Neuronal stem cell (in vitro differentiated cells): Measurements from ENCODE around the gene HYAL1.

Experiments
- DNase-seq: peaks from one replicate; pipeline ENCODE4 v3.0.0-alpha.2; 2013; ENCODE audit warnings: low spot score
- H2AFZ ChIP-seq: one replicate; pipeline ENCODE4 v1.6.1; 2013; ENCODE audit warnings: mild to moderate bottlenecking, low read length, inconsistent platforms
- H2AK5ac ChIP-seq: 2 replicates; pipeline ENCODE4 v1.6.1; 2013; ENCODE audit warnings: low read depth, mild to moderate bottlenecking, inconsistent platforms, low read length, moderate library complexity, mixed read lengths
- H2BK120ac ChIP-seq: 2 replicates; pipeline ENCODE4 v1.6.1; 2013; ENCODE audit warnings: low read depth, mild to moderate bottlenecking, inconsistent platforms, low read length, moderate library complexity, mixed read lengths
- H2BK12ac ChIP-seq: one replicate; pipeline ENCODE4 v1.6.1; 2013; ENCODE audit warnings: low read length, inconsistent platforms
- H2BK15ac ChIP-seq: 2 replicates; pipeline ENCODE4 v1.6.1; 2013; ENCODE audit warnings: mild to moderate bottlenecking, low read length, inconsistent platforms, mixed read lengths
- H2BK5ac ChIP-seq: one replicate; pipeline ENCODE4 v1.6.1; 2013; ENCODE audit warnings: inconsistent platforms, mild to moderate bottlenecking, low read length, moderate library complexity
- H3K14ac ChIP-seq: one replicate; pipeline ENCODE4 v1.6.1; 2013; ENCODE audit warnings: low read length, inconsistent platforms
- H3K18ac ChIP-seq: 2 replicates; pipeline ENCODE4 v1.6.1; 2013; ENCODE audit warnings: low read length, inconsistent platforms
- H3K23ac ChIP-seq: 2 replicates; pipeline ENCODE4 v1.6.1; 2013; ENCODE audit warnings: low read depth, mild to moderate bottlenecking, mixed read lengths, low read length, inconsistent platforms; ENCODE audit not compliant: poor library complexity
- H3K27ac ChIP-seq: replicated peaks from 3 replicates; pipeline ENCODE4 v1.5.1; 2013; ENCODE audit warnings: low read length, inconsistent platforms
- H3K27me3 ChIP-seq, 3 experiments: 2 replicates each; pipeline ENCODE4 v1.6.1; 2013; ENCODE audit warnings: low read length in 3 of 3, mild to moderate bottlenecking in 2 of 3, inconsistent platforms in 1 of 3, low read depth in 1 of 3, mixed read lengths in 1 of 3, moderate library complexity in 1 of 3; ENCODE audit not compliant: control insufficient read depth in 3 of 3, insufficient read depth in 3 of 3
- H3K36me3 ChIP-seq, 2 donors: replicated peaks in 1 of 2; 2 replicates each; pipeline ENCODE4 v1.6.1; 2013; ENCODE audit warnings: low read length in 2 of 2; ENCODE audit not compliant: control insufficient read depth in 2 of 2, insufficient read depth in 2 of 2
- H3K4ac ChIP-seq: 2 replicates; pipeline ENCODE4 v1.6.1; 2013; ENCODE audit warnings: inconsistent platforms, mild to moderate bottlenecking, low read length, moderate library complexity
- H3K4me1 ChIP-seq, 2 donors: 1 replicate in 1 of 2; 2 replicates in 1 of 2; pipeline ENCODE4 v1.6.1; 2013; ENCODE audit warnings: low read length in 2 of 2, low read depth in 1 of 2; ENCODE audit not compliant: control insufficient read depth in 2 of 2, insufficient read depth in 1 of 2
- H3K4me2 ChIP-seq: one replicate; pipeline ENCODE4 v1.6.1; 2013; ENCODE audit warnings: mild to moderate bottlenecking, low read length, inconsistent platforms; ENCODE audit not compliant: insufficient read depth, poor library complexity, severe bottlenecking
- H3K4me3 ChIP-seq, 2 donors: 2 replicates each; pipeline ENCODE4 v1.5.1; 2013; ENCODE audit warnings: low read length in 2 of 2, mild to moderate bottlenecking in 2 of 2, inconsistent platforms in 1 of 2, moderate library complexity in 1 of 2
- H3K79me1 ChIP-seq: one replicate; pipeline ENCODE4 v1.6.1; 2013; ENCODE audit warnings: low read depth, mild to moderate bottlenecking, inconsistent platforms, low read length, moderate library complexity
- H3K9ac ChIP-seq: one replicate; pipeline ENCODE4 v1.6.1; 2013; ENCODE audit warnings: mild to moderate bottlenecking, low read depth, low read length, inconsistent platforms; ENCODE audit not compliant: poor library complexity
- H3K9me3 ChIP-seq, 2 donors: replicated peaks in 1 of 2; 2 replicates each; pipeline versions ENCODE3 to v1.6.1; 2013; ENCODE audit warnings: low read length in 2 of 2, mild to moderate bottlenecking in 2 of 2, inconsistent platforms in 1 of 2, low read depth in 1 of 2, mixed read lengths in 1 of 2, moderate library complexity in 1 of 2; ENCODE audit not compliant: control insufficient read depth in 2 of 2, insufficient read depth in 1 of 2
- H4K8ac ChIP-seq: one replicate; pipeline ENCODE4 v1.6.1; 2013; ENCODE audit warnings: low read depth, mild to moderate bottlenecking, inconsistent platforms, low read length, moderate library complexity
- H4K91ac ChIP-seq: one replicate; pipeline ENCODE4 v1.6.1; 2013; ENCODE audit warnings: low read length, low read depth, mild to moderate bottlenecking, inconsistent platforms; ENCODE audit not compliant: poor library complexity
- WGBS, 2 donors: extraction: QIAGEN DNeasy Blood & Tissue Kit; methylation state at CpG; one replicate each; pipeline ENCODE4 v1.1.7; 2013; ENCODE audit warnings: missing lambda C conversion rate in 2 of 2, mixed read lengths in 1 of 2; ENCODE audit not compliant: insufficient read length in 2 of 2, insufficient replicate concordance in 1 of 2; ENCODE audit errors: extremely low coverage in 2 of 2; 5-methylcytosine and 5-hydroxymethylcytosine counted together

HYAL1 gene

DNA sequence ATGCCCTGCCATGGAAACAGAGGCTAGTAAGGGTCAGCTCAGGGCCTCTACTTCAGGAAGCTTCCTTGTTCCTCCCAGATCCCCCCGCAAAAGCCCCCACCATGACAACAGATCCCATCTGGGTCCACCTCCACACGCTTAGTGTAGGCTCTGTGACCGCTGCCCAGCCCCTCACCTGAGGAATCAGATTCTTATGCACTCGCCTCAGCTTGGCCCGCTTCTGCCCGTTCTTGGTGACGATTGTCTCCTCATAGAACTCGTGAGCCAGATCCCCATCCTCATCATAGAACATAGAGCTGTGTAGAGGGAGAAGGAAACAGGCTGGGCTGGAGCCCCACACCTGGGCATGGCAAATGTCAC lies 22.8 kb upstream of the HYAL1 start:
- no peak overlapping the region for H4K8ac ChIP-seq
- H3K27ac ChIP-seq = no peak overlapping the region
- H3K27me3 ChIP-seq = no peaks in the 10 kb centered on the region
- H3K23ac ChIP-seq = no peak overlapping the region
- no peak overlapping the region for H3K4me2 ChIP-seq
- no peak overlapping the region for H3K4ac ChIP-seq
- no peak for DNase-seq
- no peak overlapping the region for H2AFZ ChIP-seq
- H3K4me3 ChIP-seq = no peak overlapping the region
- no peak overlapping the region for H3K14ac ChIP-seq
- no peak overlapping the region for H3K9ac ChIP-seq
- H2BK12ac ChIP-seq = no peak overlapping the region
- H3K18ac ChIP-seq = no peak overlapping the region
- no peak overlapping the region for H2BK15ac ChIP-seq
- H3K9me3 ChIP-seq = no peaks in the 10 kb centered on the region
- H4K91ac ChIP-seq = no peak overlapping the region
- no peak overlapping the region for H2BK120ac ChIP-seq
- no peak overlapping the region for H2AK5ac ChIP-seq
- WGBS, 2 donors = no CpG with 5 or more reads among the region's 8 CpGs
- H2BK5ac ChIP-seq = no peak overlapping the region
- H3K79me1 ChIP-seq = peaks cover 10% of the 10 kb centered on the region
- H3K36me3 ChIP-seq = peaks cover 29 to 51% of the 10 kb centered on the region in 2 donors
- H3K4me1 ChIP-seq = peaks cover 20% of the 10 kb centered on the region in 2 donors

DNA sequence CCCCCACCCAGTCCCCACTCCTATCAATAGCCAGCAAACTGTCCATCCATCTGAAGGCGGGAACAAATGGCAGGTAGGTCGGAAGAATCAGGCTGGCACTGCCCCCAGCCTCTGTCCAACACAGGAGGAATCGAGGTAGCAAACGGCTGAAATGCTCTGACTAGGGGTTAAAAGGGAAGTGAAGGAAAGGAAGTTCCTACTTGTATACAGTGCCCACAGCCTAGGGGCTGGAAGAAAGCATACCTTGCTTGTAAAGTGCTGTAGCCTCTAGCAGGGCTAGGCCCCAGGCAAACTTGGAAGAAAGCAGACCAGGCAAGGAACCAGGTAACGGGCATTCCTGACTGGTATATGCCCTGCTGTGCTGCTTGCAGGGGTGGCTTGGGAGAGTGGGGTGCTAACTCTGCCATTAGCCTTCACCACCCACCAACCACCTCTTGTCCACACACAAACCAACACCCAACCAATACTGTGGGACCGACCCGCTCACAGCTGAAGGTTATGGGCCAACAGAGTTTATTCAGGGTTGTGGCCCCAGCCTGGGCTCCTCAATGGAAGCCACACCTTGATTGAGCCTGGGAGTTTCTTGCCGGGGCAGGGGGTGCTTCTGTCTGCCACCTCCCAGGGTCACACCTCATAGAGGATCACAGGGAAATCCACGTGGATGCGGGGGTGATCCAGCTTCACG lies 22.3 kb upstream of the HYAL1 start:
- H3K14ac ChIP-seq = no peak overlapping the region
- no peak overlapping the region for H3K18ac ChIP-seq
- H3K27me3 ChIP-seq = no peaks in the 10 kb centered on the region
- H3K23ac ChIP-seq = no peak overlapping the region
- H2BK120ac ChIP-seq = no peak overlapping the region
- H3K4me1 ChIP-seq = peaks cover 20 to 21% of the 10 kb centered on the region in 2 donors
- H3K27ac ChIP-seq = no peak overlapping the region
- no peaks in the 10 kb centered on the region for H3K9me3 ChIP-seq
- peaks cover 24 to 46% of the 10 kb centered on the region in 2 donors for H3K36me3 ChIP-seq
- no peak overlapping the region for H2BK12ac ChIP-seq
- WGBS, 2 donors = no CpG with 5 or more reads among the region's 11 CpGs
- H4K8ac ChIP-seq = no peak overlapping the region
- no peak overlapping the region for H3K9ac ChIP-seq
- no peak overlapping the region for H2AFZ ChIP-seq
- H3K4me3 ChIP-seq = no peak overlapping the region
- no peak overlapping the region for H3K4me2 ChIP-seq
- no peak overlapping the region for H2BK15ac ChIP-seq
- H3K79me1 ChIP-seq = peaks cover 10% of the 10 kb centered on the region
- H4K91ac ChIP-seq = no peak overlapping the region
- H2BK5ac ChIP-seq = no peak overlapping the region
- no peak overlapping the region for H3K4ac ChIP-seq
- no peak for DNase-seq
- no peak overlapping the region for H2AK5ac ChIP-seq

DNA sequence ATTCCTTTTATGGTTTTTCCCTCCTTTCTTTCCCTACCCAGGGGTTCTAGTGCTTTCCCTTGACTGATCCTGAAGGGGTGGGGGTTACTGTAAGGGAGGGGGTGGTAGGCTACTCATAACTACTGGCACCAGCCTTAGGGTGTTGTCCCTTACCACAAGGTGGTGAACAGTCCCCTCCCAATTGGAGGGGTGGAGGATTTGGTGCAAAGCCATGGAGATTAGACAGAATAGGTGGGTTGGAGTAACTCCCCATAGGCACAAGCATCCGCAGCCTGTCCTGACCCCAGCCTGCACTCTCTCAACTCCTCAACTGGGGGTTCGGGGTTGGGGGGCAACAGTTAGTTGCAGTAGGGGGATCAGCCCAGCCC lies 21.7 kb upstream of the HYAL1 start:
- no peak overlapping the region for H3K23ac ChIP-seq
- H3K9me3 ChIP-seq = no peaks in the 10 kb centered on the region
- H3K4ac ChIP-seq = no peak overlapping the region
- H2BK12ac ChIP-seq = no peak overlapping the region
- no peak overlapping the region for H2AFZ ChIP-seq
- peaks cover 15% of the 10 kb centered on the region for H3K79me1 ChIP-seq
- H3K36me3 ChIP-seq = peaks cover 20 to 42% of the 10 kb centered on the region in 2 donors
- DNase-seq = no peak
- no peak overlapping the region for H2BK120ac ChIP-seq
- no peak overlapping the region for H3K27ac ChIP-seq
- H3K18ac ChIP-seq = no peak overlapping the region
- H3K4me3 ChIP-seq = no peak overlapping the region
- no peak overlapping the region for H3K4me2 ChIP-seq
- no peaks in the 10 kb centered on the region for H3K27me3 ChIP-seq
- H2AK5ac ChIP-seq = no peak overlapping the region
- peaks cover 25 to 26% of the 10 kb centered on the region in 2 donors for H3K4me1 ChIP-seq
- WGBS, 2 donors = no CpG with 5 or more reads among the region's 2 CpGs
- H2BK15ac ChIP-seq = no peak overlapping the region
- H3K14ac ChIP-seq = no peak overlapping the region
- no peak overlapping the region for H4K91ac ChIP-seq
- H4K8ac ChIP-seq = no peak overlapping the region
- H3K9ac ChIP-seq = no peak overlapping the region
- H2BK5ac ChIP-seq = no peak overlapping the region

DNA sequence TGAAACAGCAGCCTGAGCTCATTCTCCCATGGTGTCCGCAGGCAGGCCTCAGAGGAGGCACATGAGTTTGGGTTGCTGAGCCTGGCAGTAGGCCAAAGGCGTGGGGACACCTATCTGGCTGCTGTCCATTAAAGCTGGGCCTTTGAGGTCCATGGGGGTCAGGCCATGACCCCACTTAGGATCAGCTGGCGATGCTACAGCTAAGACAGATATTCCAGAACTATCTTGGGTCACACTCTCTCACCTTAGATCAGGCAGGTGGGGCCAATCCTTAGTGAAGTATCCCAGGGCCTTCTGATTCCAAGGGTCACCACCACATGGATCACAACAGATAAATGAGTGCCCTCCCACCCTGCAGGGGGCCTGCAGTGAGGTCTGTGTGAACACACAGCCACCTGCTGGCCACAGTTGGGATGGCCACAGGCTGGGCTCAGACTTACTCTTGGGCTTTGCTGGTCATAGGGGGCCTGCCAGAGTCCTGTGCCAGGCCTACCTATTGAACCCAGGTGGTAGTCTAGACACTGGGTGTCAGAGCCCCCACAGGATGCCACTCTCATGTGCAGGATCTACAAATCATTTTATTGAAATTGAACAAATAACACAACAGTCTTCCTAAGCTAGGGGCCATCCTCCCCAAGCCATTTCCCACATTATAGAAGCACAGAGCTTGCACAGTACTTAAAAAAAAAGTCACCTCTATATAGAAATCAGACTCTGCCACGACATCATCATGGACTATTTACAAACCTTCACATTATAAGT lies 21.2 kb upstream of the HYAL1 start:
- Histone ChIP-seq H2AK5ac (peak overlapping the region; percentile 38), H3K36me3 (peaks cover 17 to 42% of the 10 kb centered on the region in 2 donors), H3K23ac (no peak overlapping the region), H4K91ac (peak overlapping the region; percentile 28), H2BK12ac (no peak overlapping the region), H3K4me1 (peaks cover 28 to 32% of the 10 kb centered on the region in 2 donors), H3K14ac (no peak overlapping the region), H3K18ac (peak overlapping the region; percentile 25), H2AFZ (no peak overlapping the region), H3K4me2 (no peak overlapping the region), H3K79me1 (peaks cover 17% of the 10 kb centered on the region), H3K4ac (no peak overlapping the region), H3K27ac (no peak overlapping the region), H4K8ac (no peak overlapping the region), H3K9me3 (no peaks in the 10 kb centered on the region), H3K9ac (no peak overlapping the region), H2BK120ac (no peak overlapping the region), H3K4me3 (peak overlapping the region in 1 of 2 donors; percentile 0), H3K27me3 (no peaks in the 10 kb centered on the region), H2BK15ac (no peak overlapping the region), H2BK5ac (no peak overlapping the region)
- no peak for DNase-seq
- WGBS, 2 donors = no CpG with 5 or more reads among the region's 4 CpGs
